MG63 (cell line): ENCODE data around the gene PRKAB2. TPM values are rescaled to one million over a fixed set of nuclear protein-coding genes. Genes with fewer than 3 reads are reported as not detected.

Experiments
- DNase-seq: peaks from one replicate; pipeline ENCODE4 v3.0.0-alpha.2; 2020
- H3K27me3 ChIP-seq: fragments of 250-450 bp; sonication (Bioruptor Pico); 2 replicates; pipeline ENCODE4 v1.5.1; 2020; ENCODE audit warnings: mild to moderate bottlenecking, moderate library complexity
- H3K36me3 ChIP-seq: fragments of 250-450 bp; sonication (Bioruptor Pico); 2 replicates; pipeline ENCODE4 v1.5.1; 2020; ENCODE audit warnings: mild to moderate bottlenecking, moderate library complexity
- H3K4me3 ChIP-seq: fragments of 250-450 bp; sonication (Bioruptor Pico); 2 replicates; pipeline ENCODE4 v1.5.1; 2020; ENCODE audit warnings: mild to moderate bottlenecking, moderate library complexity
- H3K9me3 ChIP-seq: fragments of 250-450 bp; sonication (Bioruptor Pico); 2 replicates; pipeline ENCODE4 v1.5.1; 2020; ENCODE audit warnings: mild to moderate bottlenecking, moderate library complexity
- total RNA-seq: library from RNA; depleted of rRNA; stranded (reverse); fragments of >200 nt; shearing (Covaris generic); gene quantifications from 2 replicates; pipeline ENCODE4 v1.2.3, GENCODE V29; 2014; ENCODE audit warnings: low replicate concordance; rRNA removed

The PRKAB2 gene, protein sequence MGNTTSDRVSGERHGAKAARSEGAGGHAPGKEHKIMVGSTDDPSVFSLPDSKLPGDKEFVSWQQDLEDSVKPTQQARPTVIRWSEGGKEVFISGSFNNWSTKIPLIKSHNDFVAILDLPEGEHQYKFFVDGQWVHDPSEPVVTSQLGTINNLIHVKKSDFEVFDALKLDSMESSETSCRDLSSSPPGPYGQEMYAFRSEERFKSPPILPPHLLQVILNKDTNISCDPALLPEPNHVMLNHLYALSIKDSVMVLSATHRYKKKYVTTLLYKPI
- total RNA-seq: 9.5 and 16.0 TPM in 2 replicates

DNA sequence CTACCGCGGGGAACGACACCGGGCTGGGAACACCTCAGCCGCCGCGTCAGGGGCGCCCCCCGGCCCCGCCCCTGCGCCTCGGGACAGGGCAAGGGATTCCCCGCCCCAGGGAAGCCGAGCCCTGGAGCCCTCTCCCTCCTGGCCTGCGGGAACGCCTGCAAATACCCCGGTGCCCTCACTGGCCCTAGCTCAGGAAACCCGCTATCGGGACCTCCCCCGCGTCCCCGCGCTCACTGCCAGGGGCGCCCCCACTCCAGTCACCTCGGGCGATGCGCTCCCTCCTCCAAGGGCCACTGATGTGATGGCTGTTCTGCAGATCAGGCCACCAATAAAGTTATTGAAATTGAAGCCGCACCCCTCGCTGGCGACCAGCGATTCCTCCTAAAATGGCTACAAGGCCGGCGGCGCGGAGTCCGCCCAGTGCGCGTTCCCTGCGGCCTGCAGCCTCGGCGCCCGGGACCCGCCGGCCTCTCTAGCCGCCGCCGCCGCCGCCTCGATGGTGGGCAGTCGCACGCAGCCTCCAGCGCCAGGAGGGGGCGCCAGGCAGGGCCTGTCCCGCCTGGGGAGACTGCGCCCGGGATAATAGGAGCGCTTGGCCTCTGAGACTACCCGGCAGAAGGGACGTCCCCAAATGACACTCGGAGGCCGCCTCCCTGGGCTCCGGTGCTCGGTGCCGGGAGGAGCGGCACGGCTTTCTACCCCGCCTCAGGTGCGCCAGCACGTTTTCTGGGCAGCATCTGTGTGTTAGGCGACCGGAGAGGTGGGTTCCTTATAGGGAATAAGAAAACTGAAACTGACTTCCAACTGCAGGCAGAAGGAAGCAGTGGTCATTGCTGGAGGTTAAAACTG, at the start of gene PRKAB2:
Gene PRKAB2 (minus strand): TSS at position 303 of the 849 bp plus-strand sequence. CDS start 326 bp downstream, outside the sequence.
- peaks cover 3% of the 10 kb centered on the region; the same call in 1 of the 2 replicates for H3K36me3 ChIP-seq
- no peaks in the 10 kb centered on the region for H3K27me3 ChIP-seq
- H3K4me3 ChIP-seq: peak within 1 kb of the TSS; percentile 85
- peak; percentile 97 for DNase-seq
- no peaks in the 10 kb centered on the region for H3K9me3 ChIP-seq

DNA sequence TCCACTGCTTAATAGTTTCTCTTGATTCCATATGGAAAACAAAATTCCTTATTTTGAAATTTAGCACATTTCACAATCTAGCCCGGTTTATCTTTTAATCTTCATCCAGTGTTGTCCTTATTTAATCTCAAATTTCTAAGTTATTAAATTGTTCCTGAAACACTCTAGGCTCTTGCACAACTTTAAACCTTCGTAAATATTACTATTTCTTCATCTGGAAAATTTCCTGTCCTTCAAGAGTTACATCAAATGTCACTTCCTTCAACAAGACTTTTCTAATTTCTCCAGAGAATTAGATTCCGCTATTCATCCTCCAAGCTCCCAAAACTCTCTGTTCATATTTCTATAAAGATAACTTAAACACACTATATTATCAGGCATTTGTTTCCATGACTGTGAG, 46.3 kb upstream of the PRKAB2 start:
- Histone ChIP-seq H3K4me3 (no peak overlapping the region), H3K27me3 (no peaks in the 10 kb centered on the region; the same call in 1 of the 2 replicates), H3K36me3 (no peaks in the 10 kb centered on the region), H3K9me3 (no peaks in the 10 kb centered on the region)
- DNase-seq: no peak

DNA sequence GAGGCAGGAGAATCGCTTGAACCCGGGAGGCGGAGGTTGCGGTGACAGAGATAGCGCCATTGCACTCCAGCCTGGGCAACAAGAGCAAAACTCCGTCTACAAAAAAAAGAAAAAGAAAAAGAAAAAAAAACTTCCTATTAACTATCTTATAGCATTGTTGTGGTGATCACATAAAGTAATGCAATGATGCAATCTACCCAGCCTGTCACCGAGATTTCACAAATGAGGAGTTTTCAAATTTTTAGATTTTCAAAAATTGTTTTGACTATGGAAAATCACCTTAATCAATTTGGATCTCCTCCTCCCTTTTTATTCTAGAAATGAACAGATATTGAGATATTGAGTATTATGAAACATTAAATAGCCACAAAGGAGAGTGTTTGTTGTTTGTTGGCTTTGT, 44.9 kb upstream of the PRKAB2 start:
- Histone ChIP-seq H3K9me3 (no peaks in the 10 kb centered on the region), H3K36me3 (no peaks in the 10 kb centered on the region), H3K27me3 (no peaks in the 10 kb centered on the region; the same call in 1 of the 2 replicates), H3K4me3 (no peak overlapping the region)
- no peak for DNase-seq

DNA sequence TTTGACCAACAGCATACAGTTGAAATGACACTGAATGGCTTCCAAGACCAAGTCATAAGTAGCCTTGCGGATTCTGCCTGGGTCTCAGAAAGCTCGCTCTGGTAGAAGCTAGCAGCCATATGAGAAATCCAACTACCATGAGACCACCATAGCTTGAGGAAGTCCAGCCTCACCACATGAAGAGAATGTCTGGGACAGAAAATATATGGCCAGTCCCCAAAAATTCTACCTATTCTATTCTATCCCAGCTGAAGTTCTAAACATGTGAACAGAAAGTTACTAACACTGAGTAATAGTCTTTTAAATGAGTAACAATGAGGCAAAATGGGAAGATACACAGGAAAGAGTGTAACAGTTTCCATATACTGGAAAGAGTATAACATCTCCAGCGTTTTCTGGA, 43.9 kb upstream of the PRKAB2 start:
- Histone ChIP-seq H3K27me3 (no peaks in the 10 kb centered on the region; the same call in 1 of the 2 replicates), H3K4me3 (no peak overlapping the region), H3K36me3 (no peaks in the 10 kb centered on the region), H3K9me3 (no peaks in the 10 kb centered on the region)
- DNase-seq: no peak

DNA sequence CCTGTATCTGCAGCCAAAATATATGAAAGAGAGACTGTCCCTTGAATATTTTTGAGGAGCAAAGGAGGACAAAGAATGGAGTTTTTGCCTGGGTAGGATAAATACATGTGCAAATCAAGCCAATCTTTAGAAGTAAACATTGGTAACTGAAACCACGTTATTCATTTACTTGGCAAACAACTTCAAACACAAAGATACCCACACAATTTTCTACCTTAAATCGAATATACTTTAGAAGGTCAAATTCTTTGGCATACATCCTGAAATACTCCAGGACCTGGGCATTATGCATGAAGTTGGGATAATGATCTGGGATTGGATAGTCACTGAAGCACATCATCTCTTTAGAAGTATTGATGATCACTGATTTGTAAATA, 43.3 kb upstream of the PRKAB2 start:
- DNase-seq: no peak
- H3K9me3 ChIP-seq: no peaks in the 10 kb centered on the region
- H3K27me3 ChIP-seq: no peaks in the 10 kb centered on the region; the same call in 1 of the 2 replicates
- no peak overlapping the region for H3K4me3 ChIP-seq
- no peaks in the 10 kb centered on the region for H3K36me3 ChIP-seq

DNA sequence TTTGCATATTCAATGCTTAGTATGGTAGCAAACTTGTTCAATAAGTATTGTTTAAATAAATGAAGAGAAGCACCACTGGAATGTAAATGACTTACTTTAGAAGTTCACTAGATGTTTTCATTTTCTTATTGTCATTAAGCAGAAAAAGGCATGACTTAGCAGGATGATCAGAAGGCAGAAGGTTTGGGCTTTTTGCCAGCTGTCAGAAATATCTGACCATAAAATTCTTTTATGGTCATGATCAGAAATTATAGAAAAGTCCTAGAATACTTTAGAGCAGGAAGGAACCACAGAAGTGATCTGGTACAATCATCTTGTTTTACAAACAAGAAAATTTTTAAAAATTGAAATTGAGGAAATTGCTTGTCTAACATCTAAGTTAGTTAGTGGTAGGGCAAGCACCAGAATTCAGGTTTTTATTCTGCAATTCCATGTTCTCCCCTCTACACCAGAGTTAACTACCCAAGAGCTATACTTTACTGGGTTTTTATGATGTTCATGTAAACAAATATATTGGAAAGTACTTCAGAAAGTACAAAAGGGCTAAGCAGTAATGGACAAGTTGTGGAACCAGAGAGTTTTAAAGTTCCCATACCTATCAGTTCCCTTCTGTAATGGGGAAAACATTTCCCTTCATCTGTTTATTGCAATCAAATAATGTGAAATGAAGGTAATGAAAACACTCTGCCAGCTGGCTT, 42.7 kb upstream of the PRKAB2 start:
- Histone ChIP-seq H3K36me3 (no peaks in the 10 kb centered on the region), H3K9me3 (no peaks in the 10 kb centered on the region), H3K27me3 (no peaks in the 10 kb centered on the region; the same call in 1 of the 2 replicates), H3K4me3 (no peak overlapping the region)
- DNase-seq: no peak

DNA sequence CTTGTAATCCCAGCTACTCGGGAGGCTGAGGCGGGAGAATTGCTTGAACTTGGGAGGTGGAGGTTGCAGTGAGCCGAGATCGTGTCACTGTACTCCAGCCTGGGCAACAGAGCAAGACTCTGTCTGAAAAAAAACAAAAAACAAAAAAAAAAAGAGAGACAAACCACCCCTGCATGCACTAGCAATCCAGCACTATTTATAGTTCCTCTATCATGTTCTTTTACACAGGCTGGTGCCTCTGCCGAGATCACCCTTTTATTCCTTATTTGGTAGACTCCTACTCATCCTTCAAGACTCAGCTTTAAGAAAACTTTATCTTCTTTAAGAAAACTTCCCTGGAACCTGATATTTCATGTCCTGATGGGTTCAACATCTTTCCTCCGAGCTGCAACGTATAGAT, 42.1 kb upstream of the PRKAB2 start:
- no peak overlapping the region for H3K4me3 ChIP-seq
- H3K36me3 ChIP-seq: no peaks in the 10 kb centered on the region
- no peaks in the 10 kb centered on the region for H3K9me3 ChIP-seq
- DNase-seq: no peak
- no peaks in the 10 kb centered on the region; the same call in 1 of the 2 replicates for H3K27me3 ChIP-seq

DNA sequence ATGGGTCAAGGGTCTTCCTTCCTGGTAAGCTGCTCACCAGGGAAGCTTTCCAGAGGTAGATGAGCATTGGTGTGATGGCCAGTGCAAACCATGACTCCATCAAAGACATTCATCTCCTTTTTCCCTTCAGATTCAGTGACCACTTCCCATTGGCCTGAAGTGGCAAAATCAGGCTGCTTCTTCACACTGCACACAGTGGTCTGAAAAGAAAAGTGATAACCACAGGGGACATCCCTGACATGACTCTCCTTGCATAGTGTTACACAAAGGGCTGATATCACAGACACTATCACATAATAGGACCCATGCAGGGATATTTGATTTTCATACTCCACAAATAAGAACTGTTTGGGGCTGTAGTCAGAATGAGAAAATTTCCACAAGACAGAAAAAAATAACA, 41.0 kb upstream of the PRKAB2 start:
- Histone ChIP-seq H3K36me3 (no peaks in the 10 kb centered on the region), H3K27me3 (no peaks in the 10 kb centered on the region; the same call in 1 of the 2 replicates), H3K9me3 (no peaks in the 10 kb centered on the region), H3K4me3 (no peak overlapping the region)
- no peak for DNase-seq

DNA sequence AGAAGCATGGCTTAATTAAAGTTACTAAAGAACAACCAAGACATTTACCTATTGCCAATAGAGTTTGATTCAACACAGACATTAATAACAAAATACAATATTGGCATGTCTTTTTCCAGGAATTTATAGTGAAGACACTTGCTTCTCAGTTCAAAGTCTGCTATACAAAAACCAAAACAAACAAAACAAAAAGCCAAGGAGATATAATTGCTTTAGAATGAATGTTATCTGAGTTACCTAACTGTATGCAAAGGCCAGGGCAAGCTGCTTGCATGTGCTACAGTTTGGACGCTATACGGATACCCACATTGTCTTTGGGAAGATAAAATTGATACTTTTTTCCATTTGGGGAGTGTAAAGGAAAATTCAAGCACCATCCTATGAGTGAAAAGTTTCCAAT, 39.3 kb upstream of the PRKAB2 start:
- Histone ChIP-seq H3K27me3 (no peaks in the 10 kb centered on the region; the same call in 1 of the 2 replicates), H3K36me3 (no peaks in the 10 kb centered on the region), H3K4me3 (no peak overlapping the region), H3K9me3 (no peaks in the 10 kb centered on the region)
- no peak for DNase-seq

DNA sequence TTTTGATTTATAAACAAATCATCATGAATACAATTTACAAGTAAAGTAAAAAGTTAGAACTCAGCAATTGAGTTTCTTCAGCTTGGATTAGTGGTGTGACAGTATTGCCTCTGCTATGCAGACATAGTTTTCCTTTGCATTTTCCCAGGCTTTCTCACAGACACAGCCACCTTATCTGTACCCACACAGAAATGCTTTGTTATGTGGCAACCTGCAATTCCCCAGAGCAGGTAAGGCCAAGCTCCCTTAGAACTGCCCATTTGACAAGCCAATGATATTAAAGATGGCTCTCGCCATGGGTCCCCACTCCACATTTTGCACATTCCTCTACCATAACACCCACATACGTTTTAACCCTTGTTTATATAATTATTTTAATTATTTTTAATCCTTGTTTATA, 38.7 kb upstream of the PRKAB2 start:
- no peak for DNase-seq

DNA sequence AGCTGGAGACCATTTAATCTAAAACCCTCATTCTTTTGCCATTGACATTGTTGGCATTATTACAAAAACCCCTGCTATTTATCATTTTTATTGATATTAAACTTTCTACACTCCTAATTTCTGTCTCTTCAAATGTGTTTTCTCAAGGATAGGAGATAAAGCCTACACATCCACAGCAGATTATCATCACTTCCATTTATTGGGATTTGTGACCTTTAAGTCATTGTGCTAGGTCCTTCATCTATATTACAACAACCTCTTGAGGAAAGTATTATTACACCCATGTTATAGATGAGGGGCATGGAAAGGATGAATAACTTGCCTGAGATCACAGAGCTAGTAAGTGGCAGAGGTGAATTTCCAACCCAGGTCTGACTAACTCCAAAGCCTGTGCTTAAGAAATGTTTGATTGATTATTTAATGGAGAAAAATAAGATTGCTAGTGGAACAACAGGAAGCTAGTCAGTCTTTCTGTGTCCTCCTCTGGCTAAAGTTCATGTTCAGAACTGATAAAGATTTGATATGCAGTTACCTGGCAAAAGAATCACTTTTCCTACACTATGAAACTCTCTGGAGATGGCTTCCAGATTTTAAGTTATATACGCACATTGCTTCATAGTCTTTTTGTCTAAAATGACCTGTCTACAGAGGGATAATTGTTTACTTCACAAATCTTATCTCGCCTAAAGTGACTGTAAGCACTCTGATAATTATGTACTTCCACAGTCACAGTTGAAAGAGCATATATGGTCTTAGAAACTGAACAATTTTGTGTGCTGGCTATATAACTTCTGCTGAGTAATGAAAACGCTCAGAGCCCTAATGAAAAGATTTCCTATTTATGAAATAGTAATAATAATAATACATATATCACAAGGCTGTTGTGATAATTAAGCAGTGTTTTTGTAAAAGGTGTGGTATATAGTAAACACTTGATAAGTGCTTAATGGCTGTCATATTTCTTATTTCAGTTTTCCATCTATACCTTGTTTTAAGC, 37.9 kb upstream of the PRKAB2 start:
- DNase-seq: no peak
- no peak overlapping the region for H3K4me3 ChIP-seq
- no peaks in the 10 kb centered on the region; the same call in 1 of the 2 replicates for H3K27me3 ChIP-seq
- H3K9me3 ChIP-seq: no peaks in the 10 kb centered on the region
- H3K36me3 ChIP-seq: no peaks in the 10 kb centered on the region

More for the DNA sequence above, 38.7 kb upstream of the PRKAB2 start:
- Histone ChIP-seq H3K36me3 (no peaks in the 10 kb centered on the region), H3K9me3 (no peaks in the 10 kb centered on the region), H3K4me3 (no peak overlapping the region), H3K27me3 (no peaks in the 10 kb centered on the region; the same call in 1 of the 2 replicates)

DNA sequence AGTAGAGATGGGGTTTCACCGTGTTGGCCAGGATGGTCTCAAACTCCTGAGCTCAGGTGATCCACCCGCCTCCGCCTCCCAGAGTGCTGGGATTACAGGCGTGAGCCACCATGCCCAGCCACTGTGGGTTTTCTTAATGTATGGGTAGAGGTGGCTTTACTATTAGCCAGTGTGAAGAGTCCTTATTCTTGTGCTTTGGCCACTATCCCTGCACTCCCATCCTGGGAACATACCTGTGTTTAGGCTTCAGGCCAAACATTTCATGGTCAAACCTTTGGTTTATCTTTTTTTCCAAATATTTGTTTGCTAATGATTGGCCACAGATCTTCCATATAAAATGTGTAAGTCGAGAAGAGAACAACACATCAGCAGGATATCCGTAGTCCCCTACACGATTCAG, 36.3 kb upstream of the PRKAB2 start:
- no peak for DNase-seq
- Histone ChIP-seq H3K4me3 (no peak overlapping the region), H3K27me3 (no peaks in the 10 kb centered on the region; the same call in 1 of the 2 replicates)

DNA sequence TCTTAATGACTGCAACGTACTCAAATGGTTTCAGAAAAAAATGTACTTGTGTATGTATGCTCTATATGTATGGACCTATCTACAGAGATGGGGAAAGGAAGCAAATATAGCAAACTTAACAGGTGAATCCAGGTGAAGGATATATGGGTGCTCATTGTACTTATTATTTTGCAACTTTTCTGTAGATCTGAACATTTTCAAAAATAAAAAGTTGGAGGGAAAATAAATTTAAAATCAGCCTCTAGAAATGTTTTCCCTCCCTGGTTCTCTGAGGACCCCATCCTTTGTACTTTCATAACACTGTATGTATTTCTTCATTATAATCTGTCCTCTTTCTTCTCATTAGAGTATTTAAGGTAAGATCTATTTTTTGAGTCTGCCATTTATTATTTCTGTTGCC, 34.9 kb upstream of the PRKAB2 start:
- Histone ChIP-seq H3K4me3 (no peak overlapping the region), H3K9me3 (no peaks in the 10 kb centered on the region), H3K27me3 (no peaks in the 10 kb centered on the region), H3K36me3 (no peaks in the 10 kb centered on the region)
- DNase-seq: no peak

More for the DNA sequence above, 36.3 kb upstream of the PRKAB2 start:
- Histone ChIP-seq H3K36me3 (no peaks in the 10 kb centered on the region), H3K9me3 (no peaks in the 10 kb centered on the region)

DNA sequence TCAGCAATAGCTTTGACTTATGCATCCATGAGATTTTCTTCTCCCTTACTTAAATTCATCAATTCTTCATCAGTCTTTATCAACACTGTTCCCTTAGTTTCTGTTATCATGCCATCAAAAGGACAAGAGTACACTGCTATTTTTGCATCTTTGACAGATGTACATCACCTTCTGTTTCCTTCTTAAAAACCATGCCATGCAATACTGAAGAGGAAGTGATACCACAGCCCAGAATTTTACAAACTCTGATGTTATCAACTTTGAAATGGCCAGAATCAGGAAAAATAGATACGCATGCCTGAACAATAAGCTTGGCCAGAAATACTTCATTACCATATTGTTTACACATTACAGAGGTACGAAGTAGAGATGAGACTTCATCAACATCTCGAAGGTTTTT, 31.8 kb upstream of the PRKAB2 start:
- no peaks in the 10 kb centered on the region for H3K27me3 ChIP-seq
- DNase-seq: no peak
- H3K4me3 ChIP-seq: no peak overlapping the region
- no peaks in the 10 kb centered on the region for H3K9me3 ChIP-seq
- H3K36me3 ChIP-seq: no peaks in the 10 kb centered on the region

DNA sequence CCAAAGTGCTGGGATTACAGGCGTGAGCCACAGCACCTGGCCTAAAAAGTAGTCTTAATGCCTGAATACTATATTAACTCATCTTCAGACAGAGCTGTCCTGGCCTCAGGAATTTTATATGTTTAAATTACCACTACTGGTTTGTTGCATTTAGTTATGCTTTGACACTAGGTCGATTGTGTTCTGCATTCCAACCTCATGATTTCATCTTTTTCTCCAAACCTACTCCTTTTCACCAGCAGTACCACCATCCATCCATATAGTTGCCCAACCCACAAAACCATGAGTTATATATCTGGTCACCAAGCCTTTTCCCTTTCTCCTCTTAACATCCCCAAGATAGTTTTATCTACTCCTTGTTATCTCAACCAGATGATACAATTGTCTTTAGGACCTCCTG, 30.3 kb upstream of the PRKAB2 start:
- Histone ChIP-seq H3K9me3 (no peaks in the 10 kb centered on the region), H3K27me3 (no peaks in the 10 kb centered on the region; the same call in 1 of the 2 replicates), H3K4me3 (no peak overlapping the region), H3K36me3 (no peaks in the 10 kb centered on the region)
- no peak for DNase-seq

DNA sequence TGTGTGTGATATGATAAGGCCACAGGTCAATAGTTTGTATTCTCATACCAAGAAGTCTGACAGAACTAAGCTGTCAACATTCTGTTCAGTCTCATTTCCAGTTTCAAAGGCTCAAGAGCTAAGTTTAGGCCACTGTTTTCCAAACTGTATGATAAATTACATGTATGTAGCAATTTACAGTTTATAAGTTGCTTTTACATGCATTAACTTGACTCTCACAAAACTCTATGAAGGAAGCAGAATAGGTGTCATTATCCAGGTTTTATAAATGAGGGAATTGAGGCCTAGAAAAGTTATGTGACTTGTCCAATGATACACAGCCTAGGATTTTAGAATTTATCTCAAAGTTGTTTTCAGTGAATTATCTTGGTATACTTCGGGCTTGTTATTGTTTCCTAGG, 29.5 kb upstream of the PRKAB2 start:
- Histone ChIP-seq H3K9me3 (no peaks in the 10 kb centered on the region), H3K27me3 (no peaks in the 10 kb centered on the region; the same call in 1 of the 2 replicates), H3K36me3 (no peaks in the 10 kb centered on the region), H3K4me3 (no peak overlapping the region)
- no peak for DNase-seq
